KMS-11 (cell line): ENCODE measurements around the gene CIAO3.
"Not testable (repeated sequence)": the region's sequence is repeated elsewhere in the genome, so short reads cannot be mapped to it uniquely, and the experiment has no call there.

ENCODE experiments used
- H2AFZ ChIP-seq: fragments of 200-600 bp; sonication (generic); 2 replicates; pipeline ENCODE4 v1.6.1; 2016; ENCODE audit warnings: antibody characterized with exemption, mixed run types, low read depth
- H3K27ac ChIP-seq: fragments of 200-600 bp; sonication (generic); 2 replicates; pipeline ENCODE4 v1.6.1; 2016; ENCODE audit warnings: mild to moderate bottlenecking, mixed run types
- H3K27me3 ChIP-seq: fragments of 200-600 bp; sonication (generic); 2 replicates; pipeline ENCODE4 v1.6.1; 2017; ENCODE audit warnings: mild to moderate bottlenecking, low read depth, mixed run types, moderate library complexity; ENCODE audit not compliant: insufficient read depth
- H3K36me3 ChIP-seq: fragments of 200-600 bp; sonication (generic); 2 replicates; pipeline ENCODE4 v1.6.1; 2017; ENCODE audit warnings: mild to moderate bottlenecking, mixed run types; ENCODE audit not compliant: insufficient read depth
- H3K4me1 ChIP-seq: fragments of 200-600 bp; sonication (generic); 2 replicates; pipeline ENCODE4 v1.6.1; 2016; ENCODE audit warnings: mild to moderate bottlenecking, low read depth, mixed run types; ENCODE audit not compliant: poor library complexity, severe bottlenecking
- H3K4me2 ChIP-seq: fragments of 200-600 bp; sonication (generic); 2 replicates; pipeline ENCODE4 v1.7.0; 2016; ENCODE audit warnings: mild to moderate bottlenecking, mixed run types
- H3K4me3 ChIP-seq: fragments of 200-600 bp; sonication (generic); IDR thresholded peaks from 2 replicates; pipeline ENCODE4 v1.6.1; 2017; ENCODE audit warnings: low read depth, low read length, mixed read lengths; ENCODE audit not compliant: insufficient read depth
- H3K79me2 ChIP-seq: fragments of 200-600 bp; sonication (generic); 2 replicates; pipeline ENCODE4 v1.6.1; 2016; ENCODE audit warnings: low read depth, mixed run types; ENCODE audit not compliant: insufficient read depth
- H3K9ac ChIP-seq: fragments of 200-600 bp; sonication (generic); 2 replicates; pipeline ENCODE4 v1.6.1; 2016; ENCODE audit warnings: mild to moderate bottlenecking, mixed run types
- H4K20me1 ChIP-seq: fragments of 200-600 bp; sonication (generic); 2 replicates; pipeline ENCODE4 v1.6.1; 2016; ENCODE audit warnings: mild to moderate bottlenecking, mixed run types; ENCODE audit not compliant: insufficient read depth
- TF ChIP-seq, protein P1 (sequence below): fragments of 200-600 bp; sonication (generic); conservative IDR thresholded peaks from 2 replicates; pipeline ENCODE4 v1.6.1; 2017; ENCODE audit warnings: low read depth, mild to moderate bottlenecking, antibody characterized with exemption, low read length, moderate library complexity, mixed read lengths

Gene CIAO3

DNA sequence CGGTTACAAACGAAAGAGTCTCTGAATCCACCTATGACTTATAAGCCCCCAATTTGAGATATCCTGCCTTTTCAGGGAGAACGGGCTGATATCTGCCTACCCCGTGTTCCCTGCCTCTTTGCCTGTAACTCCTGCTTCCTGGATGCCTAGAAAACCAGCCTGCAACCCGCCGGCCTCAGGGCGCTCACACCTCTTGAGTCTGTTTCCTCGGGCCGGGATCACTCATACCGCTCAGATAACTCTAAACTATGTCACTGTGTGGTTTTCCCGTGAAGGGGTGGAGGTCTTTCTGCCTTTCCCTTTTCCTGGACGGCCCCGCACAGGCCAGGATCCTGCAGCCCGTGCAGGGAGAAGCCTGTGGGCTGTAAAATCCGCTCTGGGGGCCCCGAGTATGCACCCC is 37.0 kb upstream of the CIAO3 start:
- Histone ChIP-seq H3K27ac (no peak overlapping the region), H4K20me1 (no peaks in the 10 kb centered on the region), H3K79me2 (no peaks in the 10 kb centered on the region), H3K4me2 (no peak overlapping the region), H3K4me3 (no peak overlapping the region), H3K36me3 (no peaks in the 10 kb centered on the region), H3K27me3 (peaks cover 99% of the 10 kb centered on the region), H3K4me1 (no peaks in the 10 kb centered on the region), H2AFZ (no peak overlapping the region), H3K9ac (no peak overlapping the region)
- TF ChIP-seq, protein P1, sequence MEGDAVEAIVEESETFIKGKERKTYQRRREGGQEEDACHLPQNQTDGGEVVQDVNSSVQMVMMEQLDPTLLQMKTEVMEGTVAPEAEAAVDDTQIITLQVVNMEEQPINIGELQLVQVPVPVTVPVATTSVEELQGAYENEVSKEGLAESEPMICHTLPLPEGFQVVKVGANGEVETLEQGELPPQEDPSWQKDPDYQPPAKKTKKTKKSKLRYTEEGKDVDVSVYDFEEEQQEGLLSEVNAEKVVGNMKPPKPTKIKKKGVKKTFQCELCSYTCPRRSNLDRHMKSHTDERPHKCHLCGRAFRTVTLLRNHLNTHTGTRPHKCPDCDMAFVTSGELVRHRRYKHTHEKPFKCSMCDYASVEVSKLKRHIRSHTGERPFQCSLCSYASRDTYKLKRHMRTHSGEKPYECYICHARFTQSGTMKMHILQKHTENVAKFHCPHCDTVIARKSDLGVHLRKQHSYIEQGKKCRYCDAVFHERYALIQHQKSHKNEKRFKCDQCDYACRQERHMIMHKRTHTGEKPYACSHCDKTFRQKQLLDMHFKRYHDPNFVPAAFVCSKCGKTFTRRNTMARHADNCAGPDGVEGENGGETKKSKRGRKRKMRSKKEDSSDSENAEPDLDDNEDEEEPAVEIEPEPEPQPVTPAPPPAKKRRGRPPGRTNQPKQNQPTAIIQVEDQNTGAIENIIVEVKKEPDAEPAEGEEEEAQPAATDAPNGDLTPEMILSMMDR: no peak

- H3K4me2 ChIP-seq: no peak overlapping the region
- TF ChIP-seq, protein P1: no peak
Measured at GRCh38 chr16:776824-777223, 36.0 kb upstream of the CIAO3 start.

GRCh38 chr16:776298-776697 is 35.5 kb upstream of the CIAO3 start:
- H3K36me3 ChIP-seq, H3K9ac ChIP-seq, H3K79me2 ChIP-seq, H2AFZ ChIP-seq, H3K4me3 ChIP-seq, H3K27ac ChIP-seq, H3K4me2 ChIP-seq, H4K20me1 ChIP-seq, H3K4me1 ChIP-seq: not testable (repeated sequence)
- H3K27me3 ChIP-seq: peaks cover 97% of the 10 kb centered on the region

More at GRCh38 chr16:776824-777223, 36.0 kb upstream of the CIAO3 start:
- Histone ChIP-seq H4K20me1 (no peaks in the 10 kb centered on the region), H3K27me3 (peaks cover 97% of the 10 kb centered on the region), H3K4me3 (no peak overlapping the region), H3K27ac (no peak overlapping the region), H3K79me2 (no peaks in the 10 kb centered on the region), H3K4me1 (no peaks in the 10 kb centered on the region), H2AFZ (no peak overlapping the region), H3K9ac (no peak overlapping the region), H3K36me3 (no peaks in the 10 kb centered on the region)

- TF ChIP-seq, protein P1: no peak
- Histone ChIP-seq H3K27me3 (peaks cover 93% of the 10 kb centered on the region), H3K36me3 (no peaks in the 10 kb centered on the region), H3K4me3 (no peak overlapping the region), H2AFZ (no peak overlapping the region), H4K20me1 (no peaks in the 10 kb centered on the region), H3K4me1 (no peaks in the 10 kb centered on the region), H3K79me2 (no peaks in the 10 kb centered on the region), H3K4me2 (no peak overlapping the region), H3K9ac (no peak overlapping the region), H3K27ac (no peak overlapping the region)
Measured at GRCh38 chr16:775236-775796, 34.5 kb upstream of the CIAO3 start.

DNA sequence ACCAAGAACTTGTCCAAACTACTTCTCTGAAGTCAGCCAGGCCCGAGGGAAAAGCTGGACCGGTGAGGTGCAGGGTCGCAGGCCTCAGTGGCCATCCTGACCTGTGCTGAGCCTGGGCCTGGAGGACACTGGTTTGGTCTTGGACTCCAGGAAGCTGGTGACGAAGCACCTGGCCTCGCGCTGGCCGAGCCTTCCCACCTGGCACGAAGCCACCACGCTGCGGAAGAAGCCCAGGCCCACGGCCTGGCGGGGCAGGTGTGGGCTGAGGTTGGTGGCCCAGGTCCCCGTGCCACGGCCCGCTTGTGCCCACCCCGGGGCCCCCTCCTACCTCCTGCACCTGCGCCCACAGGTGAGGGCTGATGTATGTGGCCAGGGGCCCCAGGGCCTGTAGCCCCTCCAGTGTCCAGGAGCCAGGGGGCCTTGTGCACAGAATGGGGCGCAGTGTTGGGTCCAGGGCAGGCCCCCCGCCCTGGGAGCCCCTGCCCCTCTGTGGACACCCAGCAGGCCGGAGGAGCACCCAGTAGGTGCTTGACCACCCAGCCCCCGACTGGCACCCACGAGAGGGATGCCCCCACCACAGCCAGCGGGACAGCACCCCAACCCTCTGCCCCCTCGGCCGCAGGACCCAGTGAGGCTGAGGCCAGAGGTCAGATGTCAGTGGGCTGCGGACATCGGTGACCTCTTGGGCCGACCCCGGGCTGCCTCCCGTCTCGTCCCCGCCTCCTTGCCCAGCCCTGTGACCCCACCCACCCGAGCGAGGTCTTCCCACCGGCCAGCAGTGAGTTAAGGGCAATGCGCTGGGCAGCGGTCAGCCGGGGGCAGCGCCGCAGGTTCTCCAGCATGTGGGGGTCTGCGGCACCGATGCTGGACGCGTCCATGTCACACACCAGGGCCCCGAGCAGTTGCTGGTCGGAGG is 33.5 kb upstream of the CIAO3 start:
- H3K79me2 ChIP-seq: no peaks in the 10 kb centered on the region
- H3K36me3 ChIP-seq: no peaks in the 10 kb centered on the region
- no peak overlapping the region for H2AFZ ChIP-seq
- TF ChIP-seq, protein P1: no peak
- no peaks in the 10 kb centered on the region for H3K4me1 ChIP-seq
- no peak overlapping the region for H3K4me2 ChIP-seq
- no peaks in the 10 kb centered on the region for H4K20me1 ChIP-seq
- no peak overlapping the region for H3K27ac ChIP-seq
- H3K9ac ChIP-seq: no peak overlapping the region
- no peak overlapping the region for H3K4me3 ChIP-seq
- H3K27me3 ChIP-seq: peaks cover 88% of the 10 kb centered on the region
